Measurements from ENCODE around the gene INF2. TPM values are rescaled to one million over a fixed set of nuclear protein-coding genes. Genes with fewer than 3 reads are reported as not detected.
"Not testable (repeated sequence)": the region's sequence is repeated elsewhere in the genome, so short reads cannot be mapped to it uniquely, and the experiment has no call there.

Gene INF2
- 24.9 and 27.6 TPM in 2 replicates for total RNA-seq (2014; rRNA removed; shearing (Covaris generic))

GRCh38 chr14:104689109-104689880 is at the start of gene INF2:
TSS of gene INF2 (plus strand) at chr14:104689618. CDS start at chr14:104701366, 11,748 bp downstream.
- DNase-seq (ENCODE audit: low read depth) = peak; percentile 63

- peak; percentile 25 for DNase-seq (ENCODE audit: low read depth)
Measured at GRCh38 chr14:104639885-104640548, 49.4 kb upstream of the INF2 start.

- DNase-seq (ENCODE audit: low read depth) = no peak
Measured at GRCh38 chr14:104640681-104641080, 48.7 kb upstream of the INF2 start.

GRCh38 chr14:104641753-104642539 is 47.5 kb upstream of the INF2 start:
- no peak for DNase-seq (ENCODE audit: low read depth)

- no peak for DNase-seq (ENCODE audit: low read depth)
Measured at GRCh38 chr14:104642540-104642868, 46.9 kb upstream of the INF2 start.

GRCh38 chr14:104643306-104643705 is 46.1 kb upstream of the INF2 start:
- DNase-seq (ENCODE audit: low read depth) = no peak

GRCh38 chr14:104644091-104644635 is 45.3 kb upstream of the INF2 start:
- no peak for DNase-seq (ENCODE audit: low read depth)

- no peak for DNase-seq (ENCODE audit: low read depth)
Measured at GRCh38 chr14:104644656-104645378, 44.6 kb upstream of the INF2 start.

GRCh38 chr14:104647467-104648043 is 41.9 kb upstream of the INF2 start:
- no peak for DNase-seq (ENCODE audit: low read depth)

GRCh38 chr14:104650057-104650980 is 39.1 kb upstream of the INF2 start:
- peak; percentile 33 for DNase-seq (ENCODE audit: low read depth)

GRCh38 chr14:104650981-104651875 is 38.2 kb upstream of the INF2 start:
- DNase-seq (ENCODE audit: low read depth) = no peak

- DNase-seq (ENCODE audit: low read depth) = no peak
Measured at GRCh38 chr14:104651876-104652260, 37.5 kb upstream of the INF2 start.

- no peak for DNase-seq (ENCODE audit: low read depth)
Measured at GRCh38 chr14:104652386-104652785, 37.0 kb upstream of the INF2 start.

- not testable (repeated sequence) for DNase-seq (ENCODE audit: low read depth)
Measured at GRCh38 chr14:104653130-104653920, 36.1 kb upstream of the INF2 start.

- DNase-seq (ENCODE audit: low read depth) = no peak
Measured at GRCh38 chr14:104654119-104654518, 35.3 kb upstream of the INF2 start.

GRCh38 chr14:104655128-104655848 is 34.1 kb upstream of the INF2 start:
- no peak for DNase-seq (ENCODE audit: low read depth)

GRCh38 chr14:104656014-104656714 is 33.3 kb upstream of the INF2 start:
- peak; percentile 33 for DNase-seq (ENCODE audit: low read depth)
